Activated T-cell treated with anti-CD3 and anti-CD28 coated beads for 4 hours (primary cell): Measurements from ENCODE around the gene TMEM63A.
"Not testable (repeated sequence)": the region's sequence is repeated elsewhere in the genome, so short reads cannot be mapped to it uniquely, and the experiment has no call there.

Experiments
- DNase-seq: peaks from one replicate; pipeline ENCODE4 v3.0.0-alpha.2; 2020

Gene TMEM63A

DNA sequence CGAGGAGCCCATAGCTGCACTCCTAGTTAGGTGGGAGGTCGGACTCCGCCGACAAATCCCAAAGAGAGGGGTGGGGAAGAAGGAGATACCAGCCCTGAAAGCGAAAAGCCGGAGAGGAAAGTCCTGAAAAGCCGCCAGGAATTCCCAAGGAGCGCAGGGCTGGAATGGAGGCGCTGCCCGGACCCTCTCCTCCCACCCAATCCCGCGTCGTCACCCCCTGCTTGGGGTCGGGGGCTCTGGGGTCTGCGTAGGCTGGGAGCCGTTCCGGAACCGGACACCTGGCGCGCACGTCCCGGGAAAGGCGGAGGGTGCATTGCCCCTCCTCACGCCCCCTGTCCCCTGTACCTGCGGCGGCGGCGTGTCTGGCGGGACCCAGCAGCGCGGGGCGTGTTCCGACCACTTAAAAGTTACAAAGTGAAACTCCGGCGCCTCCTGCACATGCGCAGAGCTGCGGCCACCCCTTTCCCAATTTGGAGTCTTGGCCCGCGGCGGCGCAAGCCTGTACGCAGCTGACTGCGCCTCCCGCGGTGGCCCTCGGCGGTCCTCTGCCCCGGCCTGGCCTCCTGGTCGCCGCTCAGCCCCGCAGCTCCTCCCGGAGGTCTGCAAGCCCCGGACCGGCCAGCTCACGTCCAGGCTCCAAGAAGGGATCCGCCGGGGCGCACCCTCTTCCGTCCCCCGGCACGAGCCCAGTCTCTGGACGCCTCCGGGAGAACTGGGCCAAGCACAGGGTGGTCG is at the start of gene TMEM63A:
Gene TMEM63A, minus strand, starts transcription at position 422 of the 735 bp plus-strand sequence. CDS start 4,800 bp downstream, outside the sequence.
- DNase-seq: peak; percentile 73

DNA sequence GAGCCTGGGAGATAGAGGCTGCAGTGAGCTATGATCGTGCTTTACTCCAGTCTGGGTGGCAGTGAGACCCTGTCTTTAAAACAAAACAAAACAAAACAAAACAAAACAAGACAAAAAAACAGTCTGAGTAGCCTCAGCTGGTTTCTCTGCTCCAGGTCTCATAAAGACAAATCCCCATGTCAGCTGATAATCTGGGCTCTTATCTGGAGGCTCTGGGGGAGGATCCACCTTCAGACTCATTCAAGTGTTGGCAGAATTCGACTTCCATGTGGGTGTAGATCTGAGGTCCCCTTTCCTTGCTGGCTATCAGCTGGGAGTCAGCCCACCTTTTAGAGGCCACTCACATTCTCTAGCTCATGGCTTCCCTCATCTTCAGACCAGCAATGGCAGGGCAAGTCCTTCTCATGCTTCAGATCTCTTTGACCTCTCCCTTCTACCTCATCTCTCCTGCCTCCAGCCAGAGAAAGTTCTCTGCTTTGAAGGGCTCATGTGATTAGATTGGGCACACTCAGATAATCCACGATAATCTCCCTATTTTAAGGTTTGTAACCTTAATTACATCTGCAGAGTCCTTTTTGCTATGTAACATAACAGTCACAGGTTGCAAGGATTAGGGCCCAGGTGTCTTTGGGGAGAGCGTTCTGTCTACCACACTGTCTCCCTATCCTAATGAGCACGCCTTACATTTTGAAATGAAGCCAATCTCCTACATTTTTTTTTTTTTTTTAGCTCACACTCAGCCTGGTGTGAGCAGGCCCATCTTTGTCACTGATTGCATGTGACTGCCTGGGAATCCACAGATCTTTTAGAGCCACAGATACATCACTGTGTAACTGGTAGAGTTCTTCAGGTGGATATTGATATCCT is 49.3 kb upstream of the TMEM63A start:
- DNase-seq: no peak

DNA sequence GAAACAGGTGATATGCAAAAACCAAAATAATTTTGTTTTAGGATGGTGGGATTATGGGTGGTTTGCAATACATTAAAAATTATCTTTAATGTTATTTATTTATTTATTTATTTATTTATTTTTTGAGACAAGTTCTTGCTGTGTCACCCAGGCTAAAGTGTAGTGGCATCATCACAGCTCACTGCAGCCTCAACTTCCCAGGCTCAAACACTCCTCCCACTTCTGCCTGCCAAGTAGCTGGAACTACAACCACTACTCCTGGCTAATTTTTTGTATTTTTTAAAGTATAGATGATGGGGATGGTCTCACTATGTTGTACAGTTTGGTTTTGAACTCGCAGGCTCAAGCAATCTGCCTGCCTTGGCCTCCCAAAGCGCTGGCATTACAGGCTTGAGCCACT is 48.4 kb upstream of the TMEM63A start:
- no peak for DNase-seq

DNA sequence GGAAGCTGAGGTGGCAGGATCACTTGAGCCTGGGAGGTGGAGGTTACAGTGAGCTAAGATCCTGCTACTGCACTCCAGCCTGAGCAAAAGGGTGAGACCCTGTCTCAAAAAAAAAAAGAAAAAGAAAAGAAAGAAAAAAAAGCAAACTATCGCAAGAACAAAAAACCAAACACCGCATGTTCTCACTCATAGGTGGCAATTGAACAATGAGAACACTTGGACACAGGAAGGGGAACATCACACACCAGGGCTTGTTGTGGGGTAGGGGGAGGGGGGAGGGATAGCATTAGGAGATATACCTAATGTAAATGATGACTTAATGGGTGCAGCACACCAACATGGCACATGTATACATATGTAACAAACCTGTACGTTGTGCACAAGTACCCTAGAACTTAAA is 47.3 kb upstream of the TMEM63A start:
- DNase-seq: not testable (repeated sequence)

DNA sequence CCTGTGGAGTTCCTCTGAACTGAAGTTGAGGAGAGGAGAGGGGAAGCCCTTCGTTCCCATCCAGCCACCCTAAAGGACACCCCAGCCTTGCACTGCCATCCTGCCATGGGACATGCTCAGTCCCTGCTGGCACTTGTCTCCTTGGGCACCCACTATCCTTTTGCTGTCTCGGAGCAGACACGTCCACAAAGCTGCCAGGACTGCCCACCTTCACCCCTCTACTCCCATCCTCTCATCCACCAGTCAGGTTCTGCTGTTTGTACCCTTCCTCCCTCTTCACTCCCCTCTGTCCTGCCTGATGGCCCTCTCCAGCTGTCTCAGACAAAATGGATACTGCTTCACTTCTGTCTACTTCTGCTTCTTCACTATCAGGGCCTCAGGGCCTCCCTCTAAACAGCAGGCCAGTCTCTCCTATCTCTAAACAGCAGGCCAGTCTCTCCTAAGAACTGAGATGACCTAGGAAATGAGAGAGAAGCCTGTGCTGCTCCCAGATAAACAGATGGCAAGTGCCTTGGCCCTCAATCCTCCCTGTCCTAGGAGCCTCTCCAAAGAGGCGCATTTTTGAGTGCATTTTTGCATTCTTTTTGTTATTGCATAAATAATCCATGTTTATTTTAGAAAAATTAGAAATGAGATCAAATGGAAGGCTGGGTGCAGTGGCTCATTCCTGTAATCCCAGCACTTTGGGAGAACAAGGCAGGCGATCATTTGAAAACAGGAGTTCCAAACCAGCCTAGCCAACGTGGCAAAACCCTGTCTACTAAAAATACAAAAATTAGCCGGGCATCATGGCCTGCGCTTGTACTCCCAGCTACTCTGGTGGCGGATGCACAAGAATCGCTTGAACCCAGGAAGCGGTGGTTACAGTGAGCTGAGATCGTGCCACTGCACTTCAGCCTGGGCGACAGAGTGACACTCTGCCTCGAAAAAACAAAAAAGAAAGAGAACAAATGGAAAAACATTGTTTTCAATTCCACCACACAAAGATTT is 46.3 kb upstream of the TMEM63A start:
- no peak for DNase-seq

DNA sequence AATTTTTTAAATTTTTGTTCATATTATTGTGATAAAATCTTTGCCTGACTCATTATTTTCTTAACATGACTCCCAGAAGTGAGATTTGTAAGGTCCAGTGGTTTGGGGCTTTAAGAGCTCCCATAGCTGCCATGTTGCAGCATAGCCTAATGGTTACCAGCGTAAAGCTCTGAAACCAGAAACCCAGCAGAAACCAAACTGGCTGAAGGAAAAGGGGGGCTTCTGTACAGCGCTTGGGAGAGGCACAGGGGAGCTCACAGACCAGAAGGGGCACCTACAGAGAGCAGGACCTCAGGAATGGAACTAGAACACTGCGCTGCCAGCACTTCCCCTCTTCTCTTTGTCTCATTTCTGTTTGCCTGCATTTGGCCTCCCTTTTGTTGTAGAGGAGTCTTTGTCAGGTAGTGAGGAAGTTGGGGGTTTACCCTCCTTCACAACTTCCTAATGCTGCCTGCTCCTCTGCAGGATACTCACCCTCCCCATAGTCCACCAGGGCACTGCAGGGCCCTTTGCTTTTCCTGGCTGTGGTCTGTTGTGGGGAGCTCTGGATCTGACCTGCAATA is 44.5 kb upstream of the TMEM63A start:
- DNase-seq: no peak

DNA sequence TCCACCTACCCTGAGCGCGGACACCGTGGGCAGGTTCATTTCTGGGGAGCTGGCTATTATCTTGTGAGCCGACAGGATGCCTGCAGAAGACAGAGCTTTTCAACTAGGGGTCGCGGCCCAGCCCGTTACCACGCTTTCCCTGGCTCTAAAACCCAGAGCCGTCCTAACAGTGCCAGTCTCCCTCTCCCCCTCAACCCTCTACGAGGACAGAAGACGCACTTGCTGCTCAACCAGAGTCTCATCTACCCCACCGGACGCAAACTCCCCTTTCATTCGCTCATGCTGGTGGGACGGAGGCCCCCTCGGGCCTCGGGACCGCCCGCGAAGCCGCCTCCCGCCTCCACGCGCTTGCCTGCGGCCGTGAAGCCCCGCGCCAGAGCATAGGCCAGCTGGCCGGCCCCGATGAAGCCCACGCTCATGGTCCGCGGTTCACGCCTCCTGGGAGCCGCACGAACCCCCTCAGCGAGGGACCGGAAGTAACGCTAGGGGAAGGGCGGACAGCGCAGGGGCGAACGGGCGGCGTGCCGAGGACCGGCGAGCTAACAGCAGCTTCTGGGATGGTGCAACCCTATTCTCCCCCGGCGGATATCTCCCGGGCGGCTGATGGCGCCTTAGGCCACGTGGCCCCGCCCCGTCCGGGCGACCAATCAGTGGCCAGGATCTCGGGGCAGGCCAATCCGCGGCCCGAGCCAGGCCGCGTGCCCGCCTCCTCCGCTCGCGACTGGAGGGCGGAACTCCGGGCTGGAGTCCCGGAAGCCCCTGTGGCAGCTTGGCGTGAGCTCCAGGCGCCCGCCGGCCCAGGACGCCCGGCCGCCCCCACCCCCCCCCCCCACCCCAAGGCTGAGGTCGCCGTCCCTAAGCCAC is 41.7 kb upstream of the TMEM63A start, which contains the start of gene PYCR2:
Gene PYCR2, minus strand, starts transcription at position 559 of the 864 bp plus-strand sequence. Its CDS starts 140 bp downstream, at position 419.
- peak; percentile 88 for DNase-seq

DNA sequence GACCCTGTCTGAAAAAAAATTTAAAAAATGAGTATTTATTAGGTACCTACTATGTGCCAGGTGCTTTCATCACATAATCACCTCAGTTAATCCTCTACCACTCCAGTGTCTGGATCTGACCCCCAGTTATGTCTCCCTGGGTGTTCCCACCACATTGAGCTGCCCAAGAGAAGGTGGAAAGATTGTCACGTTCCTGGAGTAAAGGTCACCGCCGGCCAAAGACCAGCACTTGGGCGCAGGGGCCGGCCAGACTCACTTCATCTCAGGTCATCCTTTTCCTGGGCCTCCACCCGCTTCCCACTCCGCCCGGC is 41.2 kb upstream of the TMEM63A start:
- no peak for DNase-seq

DNA sequence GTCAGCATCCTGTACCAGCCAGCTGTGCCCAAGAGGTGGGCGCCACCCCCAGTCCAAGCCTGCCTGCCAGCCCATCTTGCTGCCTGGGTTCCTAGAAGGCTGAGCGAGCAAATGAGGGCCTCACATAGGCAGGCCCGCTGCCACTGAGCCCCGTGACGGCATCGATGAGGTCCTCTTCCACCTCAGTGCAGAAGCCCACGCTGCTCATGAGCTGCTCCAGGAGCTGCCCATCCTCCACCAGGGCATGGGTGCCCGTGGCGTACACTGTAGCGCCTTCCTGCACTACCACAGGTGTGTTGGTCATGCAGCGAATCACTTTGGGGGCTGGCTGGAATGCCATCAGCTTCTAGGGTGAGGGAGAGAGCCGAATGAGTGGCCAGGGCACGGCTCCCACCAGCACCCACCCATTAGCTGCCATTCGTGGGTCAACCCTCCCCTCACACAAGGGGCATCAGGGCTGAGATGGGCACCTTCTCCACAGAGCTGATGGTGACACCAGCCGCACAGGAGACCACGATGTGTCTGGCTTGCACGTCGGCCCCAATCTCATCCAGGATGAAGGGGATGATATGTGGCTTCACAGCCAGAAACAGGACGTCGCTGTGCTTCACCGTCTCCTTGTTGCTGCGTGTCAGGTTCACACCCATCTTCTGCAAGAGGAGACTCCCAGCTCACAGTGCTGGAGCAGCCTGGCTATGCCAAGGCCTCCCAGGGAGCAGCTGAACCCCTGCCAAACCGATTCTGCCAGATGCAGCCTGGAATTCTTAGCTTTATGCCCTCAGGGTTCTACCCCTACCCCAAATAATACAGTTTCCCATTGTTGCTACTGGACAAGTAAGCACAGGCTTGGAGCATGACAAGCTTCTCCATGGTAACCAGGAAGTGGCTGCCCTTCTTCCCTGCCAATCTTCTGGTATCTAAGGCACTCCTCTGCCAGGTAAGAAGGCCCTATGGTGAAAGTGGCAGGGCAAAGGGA is 39.8 kb upstream of the TMEM63A start:
- no peak for DNase-seq

DNA sequence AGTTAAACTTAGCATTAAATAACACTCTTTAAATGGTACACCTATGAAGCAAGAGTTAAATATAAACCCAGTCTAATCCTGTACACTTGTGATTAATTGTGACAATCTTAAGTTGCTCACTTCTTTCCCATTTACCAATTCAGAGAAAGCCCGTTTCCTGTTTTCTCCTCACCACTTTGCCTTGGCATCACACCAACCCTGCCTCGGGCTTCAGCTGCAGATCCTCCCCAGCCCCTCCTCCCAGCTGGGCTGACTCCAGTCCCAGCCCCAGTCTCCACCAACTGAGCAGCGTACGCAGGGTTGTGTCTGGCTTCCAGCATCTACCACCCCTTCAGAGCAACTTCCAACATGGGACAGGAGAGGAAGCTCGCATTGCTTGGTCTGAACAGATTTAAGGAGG is 37.7 kb upstream of the TMEM63A start:
- no peak for DNase-seq

DNA sequence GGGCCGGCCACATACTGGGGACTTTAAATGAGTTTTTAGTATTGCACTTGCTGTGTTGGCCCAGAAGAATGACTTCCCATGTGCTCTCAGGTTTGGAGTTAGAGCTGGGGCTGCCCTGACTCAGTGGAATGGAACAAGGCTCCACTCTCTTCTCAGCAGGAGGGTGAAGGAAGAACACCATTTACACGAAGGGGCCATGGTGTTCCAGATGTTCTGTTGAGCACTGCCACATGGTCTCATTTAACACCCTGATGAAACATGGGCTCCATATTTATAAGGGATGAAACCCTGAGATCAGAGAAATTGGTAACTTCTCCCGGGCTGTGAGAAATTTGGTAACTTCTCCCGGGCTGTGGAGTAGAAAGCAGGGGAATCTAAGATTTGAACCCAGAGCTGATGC is 36.1 kb upstream of the TMEM63A start:
- DNase-seq: no peak

DNA sequence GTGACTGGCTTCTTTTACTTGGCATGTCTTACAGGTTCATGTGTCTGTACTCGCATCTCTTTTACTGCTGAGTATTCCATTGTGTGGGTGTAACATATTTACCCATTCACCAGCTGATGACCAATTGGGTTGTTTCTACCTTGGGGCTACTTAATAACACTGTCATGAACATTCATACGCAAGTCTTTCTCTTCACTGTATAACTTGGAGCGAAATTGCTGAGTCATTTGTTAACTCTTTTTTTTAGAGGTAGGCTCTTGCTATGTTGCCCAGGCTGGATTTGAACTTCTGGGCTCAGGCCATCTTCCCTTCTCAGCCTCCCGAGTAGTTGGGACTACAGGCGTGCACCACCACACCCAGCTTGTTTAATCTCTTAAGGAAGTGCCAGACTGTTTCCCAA is 35.4 kb upstream of the TMEM63A start:
- no peak for DNase-seq

DNA sequence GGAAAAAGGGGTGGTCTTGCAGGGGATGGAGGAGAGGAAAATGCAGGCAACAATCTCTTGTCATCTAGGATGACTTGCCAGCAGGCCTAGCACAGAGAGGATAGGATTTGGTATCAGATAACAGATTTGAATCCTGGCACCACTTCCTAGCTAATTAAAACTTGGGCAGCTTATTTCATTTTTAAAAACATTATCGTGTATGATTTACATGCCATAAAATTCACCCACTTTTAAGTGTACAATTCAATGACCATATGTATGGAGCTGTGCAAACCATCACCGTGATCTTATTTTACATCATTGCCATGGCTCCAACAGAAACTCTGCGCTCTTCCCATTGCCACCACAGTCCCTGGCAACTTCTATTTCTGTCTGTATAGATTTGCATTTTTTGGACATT is 34.9 kb upstream of the TMEM63A start:
- DNase-seq: no peak

DNA sequence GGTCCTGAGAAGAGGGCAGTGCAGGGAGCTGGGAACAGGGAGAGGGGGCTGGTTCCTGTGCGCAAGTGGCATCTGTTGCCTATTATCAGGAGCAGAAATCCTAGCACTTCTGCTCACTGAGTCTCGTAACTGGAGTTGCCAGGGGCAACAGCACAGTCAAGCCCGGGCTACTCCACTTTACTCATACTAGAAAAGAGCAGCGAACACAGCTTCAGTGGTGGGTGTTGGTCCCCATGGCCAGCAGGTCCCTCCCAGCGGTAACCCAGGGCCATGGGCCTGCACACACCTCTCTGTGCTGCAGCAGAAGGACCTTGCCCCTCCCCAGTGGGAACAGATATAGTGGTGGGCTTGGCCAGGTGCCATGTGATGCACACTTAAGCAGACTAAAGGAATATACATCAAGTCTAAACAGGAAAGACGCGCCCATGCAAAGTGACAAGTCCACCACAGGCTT is 33.4 kb upstream of the TMEM63A start:
- DNase-seq: no peak

DNA sequence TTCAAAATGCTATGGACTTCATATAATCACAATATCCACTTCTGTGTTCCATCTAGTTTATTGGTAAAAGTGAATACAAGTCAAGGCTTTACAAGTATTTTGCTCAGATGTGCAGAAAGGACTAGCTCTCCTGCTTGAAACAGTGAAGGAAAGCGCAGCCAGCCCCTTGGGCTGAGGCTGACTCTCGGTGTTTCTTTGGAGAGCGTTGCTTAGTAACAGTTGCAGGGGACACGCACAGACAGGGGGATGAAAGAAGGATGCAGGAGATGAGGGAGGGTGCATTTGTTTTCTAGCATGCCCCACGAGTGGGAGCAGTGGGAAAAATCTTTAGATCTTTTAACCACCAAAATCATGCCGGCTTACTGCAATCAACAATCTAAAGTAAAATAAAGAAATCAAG is 32.8 kb upstream of the TMEM63A start:
- no peak for DNase-seq

DNA sequence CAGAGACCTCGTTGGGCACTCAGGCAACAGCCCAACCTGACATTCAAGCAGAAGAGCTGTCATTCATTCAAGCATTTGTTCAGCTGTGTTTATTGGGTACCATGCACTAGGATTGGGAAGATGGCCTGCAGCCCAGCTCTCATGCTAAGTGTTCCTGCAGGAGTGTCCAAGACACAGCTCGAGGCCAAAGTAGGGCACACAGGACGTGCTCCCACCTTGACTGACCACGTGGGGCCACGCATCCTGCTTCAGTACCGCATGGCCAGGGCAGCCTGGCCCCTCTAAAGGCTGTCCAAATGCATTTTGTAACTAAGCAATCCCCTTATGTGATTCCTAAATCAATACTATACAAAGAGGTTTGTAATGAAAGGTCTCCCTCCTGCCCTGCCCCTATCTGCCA is 32.2 kb upstream of the TMEM63A start:
- DNase-seq: no peak

DNA sequence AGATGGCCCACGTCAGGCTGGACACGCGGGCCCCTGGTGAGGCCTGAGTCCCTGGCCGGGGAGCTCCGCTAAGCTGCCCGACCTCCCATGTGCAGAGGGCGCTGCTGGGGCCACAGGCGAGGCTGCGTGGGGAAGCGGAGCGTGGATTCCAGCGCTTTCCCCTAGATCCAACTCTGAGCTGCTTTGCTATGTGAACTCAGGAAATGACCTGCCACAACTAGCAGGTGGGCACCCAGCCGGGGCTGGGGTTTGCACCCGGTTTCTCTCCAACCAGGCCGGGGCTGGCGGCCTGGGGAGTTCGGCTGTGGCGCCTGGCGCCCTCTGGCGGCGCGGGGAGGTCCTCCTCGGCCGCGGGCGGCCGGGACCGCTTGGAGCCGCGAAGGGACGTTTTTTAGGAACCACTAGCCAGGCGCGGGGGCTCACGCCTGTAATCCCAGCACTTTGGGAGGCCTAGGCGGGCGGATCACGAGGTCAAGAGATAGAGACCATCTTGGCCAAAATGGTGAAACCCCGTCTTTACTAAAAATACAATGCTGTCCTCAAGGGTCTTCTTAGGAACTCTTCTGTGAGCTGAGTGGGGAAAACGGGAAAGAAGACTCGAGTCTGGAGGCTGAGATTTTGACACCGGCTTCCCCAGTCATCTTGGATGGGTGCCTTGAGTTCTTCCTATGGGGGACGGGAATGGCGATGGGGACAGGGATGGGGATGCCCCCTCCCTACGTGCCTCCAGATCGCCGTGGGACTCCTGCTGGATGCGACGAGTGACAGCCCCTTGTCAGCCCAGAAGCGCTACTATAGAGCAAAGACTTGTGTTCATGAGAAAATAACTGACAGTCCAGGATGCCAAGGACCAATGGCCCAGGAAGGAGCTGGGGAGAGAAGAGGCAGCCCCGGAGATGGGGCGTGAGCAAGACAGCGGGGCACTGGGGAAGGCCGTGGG is 29.3 kb upstream of the TMEM63A start:
- DNase-seq: peak; percentile 51

DNA sequence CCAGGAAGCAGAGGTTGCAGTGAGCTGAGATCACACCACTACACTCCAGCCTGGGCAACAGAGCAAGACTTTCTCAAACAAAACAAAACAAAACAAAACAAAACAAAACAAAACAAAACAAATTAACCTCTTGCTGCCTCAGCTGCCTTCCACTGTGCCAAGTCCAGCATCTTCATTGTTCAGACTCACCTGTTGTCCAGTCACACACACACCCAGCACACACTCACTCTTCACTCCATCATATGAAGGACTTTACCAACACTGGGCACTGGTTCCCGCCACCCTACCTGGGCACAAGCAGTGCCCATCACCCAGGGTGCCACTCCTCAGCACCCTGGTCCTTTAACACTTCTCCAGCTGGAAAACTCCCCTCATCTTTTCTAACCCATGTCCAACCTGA is 27.3 kb upstream of the TMEM63A start:
- DNase-seq: no peak

DNA sequence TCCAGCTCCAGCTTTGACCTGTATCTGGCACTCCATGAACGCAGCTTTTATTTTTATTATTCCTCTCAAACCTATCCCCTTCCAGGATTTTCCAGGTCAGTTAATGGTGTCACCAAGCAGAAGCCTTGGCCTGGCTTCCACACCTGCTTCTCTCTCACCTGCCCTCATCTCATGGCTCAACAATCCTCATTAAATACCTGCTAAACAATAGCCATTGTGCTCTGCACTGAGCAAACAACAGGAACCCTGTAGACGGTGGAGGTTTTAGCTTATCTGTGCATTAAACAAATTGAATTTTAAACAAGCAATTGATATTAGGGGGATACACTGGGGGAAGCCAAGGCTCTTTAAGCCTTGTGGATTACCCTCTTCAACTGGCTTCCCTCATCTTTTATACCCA is 26.6 kb upstream of the TMEM63A start:
- no peak for DNase-seq
